Left lung (tissue), 10 donors: Measurements from ENCODE around the gene POLR2M. TPM values are rescaled to one million over a fixed set of nuclear protein-coding genes. Genes with fewer than 3 reads are reported as not detected.
A peak's percentile ranks its signal among the peaks of the same experiment; 100 is the strongest.

Source experiments
- ATAC-seq: fragments of 200-7000 bp; cut with Tn5 transposase; one replicate; pipeline ENCODE4 v1.9.1; 2020; ENCODE audit warnings: moderate library complexity
- DNase-seq, 4 donors: peaks; one replicate each; pipeline ENCODE4 v3.0.0-alpha.2; 2013 to 2020
- H3K27ac ChIP-seq, 2 donors: fragments of 200-600 bp; sonication (generic) in 1 of 2; one replicate each; pipeline versions ENCODE4 v1.5.0 to v1.8.0; 2020 to 2021
- H3K27me3 ChIP-seq, 2 donors: fragments of 200-600 bp; sonication (generic) in 1 of 2; one replicate each; pipeline versions ENCODE4 v1.5.0 to v1.8.0; 2020 to 2021
- H3K36me3 ChIP-seq, 2 donors: fragments of 200-600 bp; sonication (generic) in 1 of 2; one replicate each; pipeline versions ENCODE4 v1.5.0 to v1.8.0; 2020 to 2021
- H3K4me1 ChIP-seq, 2 donors: fragments of 200-600 bp; one replicate each; pipeline ENCODE4 v1.8.0; 2021
- H3K4me3 ChIP-seq, 2 donors: fragments of 200-600 bp; sonication (generic) in 1 of 2; one replicate each; pipeline versions ENCODE4 v1.5.0 to v1.8.0; 2020 to 2021; ENCODE audit warnings: mild to moderate bottlenecking in 1 of 2
- H3K9me3 ChIP-seq, 2 donors: fragments of 200-600 bp; sonication (generic) in 1 of 2; one replicate each; pipeline versions ENCODE4 v1.5.0 to v1.8.0; 2020 to 2021
- CTCF ChIP-seq, 2 donors: fragments of 200-600 bp; sonication (generic) in 1 of 2; IDR thresholded peaks; one replicate each; pipeline versions ENCODE4 v1.5.0 to v1.8.0; 2021; ENCODE audit warnings: antibody characterized with exemption in 2 of 2
- intact Hi-C, 2 donors: fragments of 100-400 bp; cut with DNase I; formaldehyde crosslinking; loops; one replicate each; pipeline versions ENCODE4 v1.11.2 to v1.14.2; 2022
- polyA plus RNA-seq, 6 donors: library from polyadenylated mRNA; unstranded; fragments of 120-200 nt; gene quantifications; one replicate each; pipeline ENCODE4 v1.2.1, GENCODE V29; 2013; ENCODE audit not compliant: insufficient read length in 6 of 6
- total RNA-seq, 2 donors: library from RNA; stranded (reverse); fragmentation: NEBNext Ultra II Directional; extraction: Animal tissue kit (Norgen Biotek cat#: 25700); gene quantifications; one replicate each; pipeline ENCODE4 v1.2.1, GENCODE V29; 2021
- donor health status: DM: no; HTN: yes; CAD: no.
- donor health status: DM: no; HTN: no; CAD: no.

POLR2M gene
- total and polyA plus RNA-seq, 8 donors, result 46.0 to 57.3 (median 51.3) TPM

- intact Hi-C loops, result no loop called here
- TF ChIP-seq CTCF (IDR thresholded peaks at IDR 0.05), result no peak
- ATAC-seq (no peak), DNase-seq (no peak)
- no peaks in the 10 kb centered on the region for H3K4me1 ChIP-seq
- no peak overlapping the region for H3K27ac ChIP-seq
- H3K36me3 ChIP-seq, result no peaks in the 10 kb centered on the region
- H3K27me3 ChIP-seq, result no peaks in the 10 kb centered on the region
- H3K4me3 ChIP-seq, result no peak overlapping the region
- no peaks in the 10 kb centered on the region for H3K9me3 ChIP-seq
Observed at GRCh38 chr15:57738734-57739237, 32.3 kb downstream of the POLR2M start.

GRCh38 chr15:57740048-57740447, 33.5 kb downstream of the POLR2M start:
- Histone ChIP-seq H3K4me1 (no peaks in the 10 kb centered on the region), H3K9me3 (no peaks in the 10 kb centered on the region), H3K27ac (no peak overlapping the region), H3K27me3 (no peaks in the 10 kb centered on the region), H3K4me3 (no peak overlapping the region), H3K36me3 (no peaks in the 10 kb centered on the region)
- DNase-seq, result no peak
- ATAC-seq, result no peak
- TF ChIP-seq CTCF (IDR thresholded peaks at IDR 0.05), result no peak
- intact Hi-C loops, result no loop called here

- Histone ChIP-seq H3K27ac (no peak overlapping the region), H3K4me3 (no peak overlapping the region), H3K4me1 (no peaks in the 10 kb centered on the region), H3K9me3 (no peaks in the 10 kb centered on the region), H3K36me3 (no peaks in the 10 kb centered on the region), H3K27me3 (no peaks in the 10 kb centered on the region)
- ATAC-seq, result no peak
- no peak for DNase-seq
- intact Hi-C loops, result no loop called here
- TF ChIP-seq CTCF (IDR thresholded peaks at IDR 0.05), result no peak
Observed at GRCh38 chr15:57741089-57741488, 34.6 kb downstream of the POLR2M start.

- Histone ChIP-seq H3K36me3 (no peaks in the 10 kb centered on the region), H3K9me3 (no peaks in the 10 kb centered on the region), H3K27me3 (no peaks in the 10 kb centered on the region), H3K4me1 (peaks cover 0 to 4% of the 10 kb centered on the region in 2 donors), H3K27ac (no peak overlapping the region), H3K4me3 (no peak overlapping the region)
- no peak for TF ChIP-seq CTCF (IDR thresholded peaks at IDR 0.05)
- peak; percentile 15 for ATAC-seq
- DNase-seq, result no peak
- intact Hi-C loops, result no loop called here
Observed at GRCh38 chr15:57743424-57743823, 36.9 kb downstream of the POLR2M start.

GRCh38 chr15:57746786-57747185, 40.3 kb downstream of the POLR2M start:
- Histone ChIP-seq H3K4me3 (no peak overlapping the region), H3K27ac (peak overlapping the region; percentile 26 to 34), H3K9me3 (no peaks in the 10 kb centered on the region), H3K36me3 (no peaks in the 10 kb centered on the region), H3K27me3 (no peaks in the 10 kb centered on the region), H3K4me1 (peaks cover 0 to 4% of the 10 kb centered on the region in 2 donors)
- no peak for TF ChIP-seq CTCF (IDR thresholded peaks at IDR 0.05)
- DNase-seq (no peak), ATAC-seq (peak; percentile 89)
- intact Hi-C loops, result no loop called here
